ENCODE measurements around the gene KCNK2.

DNA sequence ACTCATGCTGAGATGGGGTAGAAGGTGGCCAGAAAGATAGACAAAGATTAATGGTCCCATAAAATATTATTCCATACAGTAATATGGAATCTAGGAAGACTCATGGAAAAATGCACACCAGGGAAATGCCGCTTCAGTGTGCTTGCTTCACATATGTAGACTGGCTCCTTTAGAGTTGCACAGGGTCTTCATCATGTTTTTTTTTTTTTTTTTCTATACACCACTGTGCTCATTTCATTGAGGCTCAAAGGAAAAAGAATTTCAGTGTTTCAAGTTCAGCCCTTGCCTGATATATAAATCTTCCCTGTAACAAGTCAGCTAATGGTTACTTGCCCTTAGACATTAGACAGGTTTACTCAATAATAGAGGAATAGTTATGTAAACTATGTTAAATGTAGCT is 33.2 kb downstream of the KCNK2 start:
- TF ChIP-seq, protein P1, sequence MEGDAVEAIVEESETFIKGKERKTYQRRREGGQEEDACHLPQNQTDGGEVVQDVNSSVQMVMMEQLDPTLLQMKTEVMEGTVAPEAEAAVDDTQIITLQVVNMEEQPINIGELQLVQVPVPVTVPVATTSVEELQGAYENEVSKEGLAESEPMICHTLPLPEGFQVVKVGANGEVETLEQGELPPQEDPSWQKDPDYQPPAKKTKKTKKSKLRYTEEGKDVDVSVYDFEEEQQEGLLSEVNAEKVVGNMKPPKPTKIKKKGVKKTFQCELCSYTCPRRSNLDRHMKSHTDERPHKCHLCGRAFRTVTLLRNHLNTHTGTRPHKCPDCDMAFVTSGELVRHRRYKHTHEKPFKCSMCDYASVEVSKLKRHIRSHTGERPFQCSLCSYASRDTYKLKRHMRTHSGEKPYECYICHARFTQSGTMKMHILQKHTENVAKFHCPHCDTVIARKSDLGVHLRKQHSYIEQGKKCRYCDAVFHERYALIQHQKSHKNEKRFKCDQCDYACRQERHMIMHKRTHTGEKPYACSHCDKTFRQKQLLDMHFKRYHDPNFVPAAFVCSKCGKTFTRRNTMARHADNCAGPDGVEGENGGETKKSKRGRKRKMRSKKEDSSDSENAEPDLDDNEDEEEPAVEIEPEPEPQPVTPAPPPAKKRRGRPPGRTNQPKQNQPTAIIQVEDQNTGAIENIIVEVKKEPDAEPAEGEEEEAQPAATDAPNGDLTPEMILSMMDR (conservative IDR thresholded peaks at IDR 0.05; ENCODE audit: low read depth, low read length), result no peak
- TF ChIP-seq RCOR1 (IDR thresholded peaks at IDR 0.05; ENCODE audit: insufficient replicate concordance, low read length), result no peak
- TF ChIP-seq POLR2A (IDR thresholded peaks at IDR 0.05; ENCODE audit: low read depth, low read length), result no peak
